NCI-H2227 (cell line): ENCODE results near the gene MGAT4C.

ENCODE experiments used
- DNase-seq: peaks from one replicate; lab custom pipeline; 2025; ENCODE audit not compliant: unreplicated experiment; lab: John Stamatoyannopoulos, UW

Gene MGAT4C

DNA sequence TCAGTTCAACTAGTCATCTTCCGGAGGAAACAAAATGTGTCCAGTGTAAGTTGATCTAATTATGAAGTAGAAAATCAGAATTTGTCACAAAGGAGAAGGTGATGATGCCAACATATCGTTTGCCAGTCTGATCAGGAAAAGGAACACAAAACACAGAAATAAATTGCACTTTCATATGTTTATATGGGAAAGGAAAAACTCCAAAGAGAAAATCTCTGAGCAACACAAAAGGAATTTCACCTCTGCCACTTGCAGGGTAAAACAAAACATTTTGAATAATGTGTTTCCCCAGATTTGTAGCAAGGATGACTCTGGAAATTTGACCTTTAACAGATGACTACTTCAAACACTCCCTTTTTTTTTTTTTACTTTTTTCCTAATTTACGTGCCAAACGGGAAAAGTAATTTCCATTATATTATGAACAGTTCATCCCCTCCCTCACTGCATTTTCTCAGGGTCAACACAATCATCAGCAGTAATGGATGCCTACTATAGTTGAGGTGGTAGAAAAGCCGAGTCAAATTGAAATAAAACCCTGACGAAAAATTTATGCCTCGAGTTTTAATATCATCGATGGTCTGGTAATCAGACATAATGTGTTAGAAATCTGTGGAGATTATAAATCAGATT, 25.6 kb downstream of the MGAT4C start:
- DNase-seq: no peak

DNA sequence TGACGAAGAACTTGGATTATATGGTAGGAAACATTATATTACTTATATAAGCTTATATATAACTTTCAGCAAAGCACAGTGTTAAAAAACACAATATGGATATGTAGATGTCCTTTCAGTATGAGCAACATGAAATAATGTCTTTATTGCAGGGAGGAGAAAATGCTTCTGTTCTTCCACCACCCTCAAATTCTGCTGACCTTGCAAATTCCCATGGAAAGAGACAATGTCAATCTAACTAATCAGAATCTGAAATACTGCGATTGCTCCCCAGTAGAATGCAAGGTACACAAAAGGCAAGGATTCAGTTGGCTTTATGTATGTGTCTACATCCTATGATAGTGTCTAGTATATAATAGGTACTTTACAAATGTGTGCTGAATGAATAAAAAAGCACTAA, 26.4 kb downstream of the MGAT4C start:
- no peak for DNase-seq

DNA sequence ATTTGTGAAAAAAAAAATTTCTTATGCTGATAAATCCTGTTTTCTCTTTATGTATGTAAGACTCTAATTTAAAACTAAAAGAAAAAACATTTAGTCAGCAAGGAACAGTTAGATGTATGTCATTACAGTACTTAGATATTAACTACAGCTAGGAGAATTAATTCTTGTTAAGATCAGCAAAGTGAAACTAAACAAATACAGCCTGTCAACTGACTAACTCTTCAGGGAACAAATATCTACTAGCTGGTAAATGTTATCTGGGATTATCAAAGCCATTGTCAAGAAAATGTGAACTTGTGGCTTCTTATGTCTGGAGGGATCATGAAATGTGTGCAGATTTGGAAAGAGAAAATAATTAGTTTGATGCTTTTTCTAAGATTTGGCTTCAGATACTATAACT, 27.5 kb downstream of the MGAT4C start:
- no peak for DNase-seq

DNA sequence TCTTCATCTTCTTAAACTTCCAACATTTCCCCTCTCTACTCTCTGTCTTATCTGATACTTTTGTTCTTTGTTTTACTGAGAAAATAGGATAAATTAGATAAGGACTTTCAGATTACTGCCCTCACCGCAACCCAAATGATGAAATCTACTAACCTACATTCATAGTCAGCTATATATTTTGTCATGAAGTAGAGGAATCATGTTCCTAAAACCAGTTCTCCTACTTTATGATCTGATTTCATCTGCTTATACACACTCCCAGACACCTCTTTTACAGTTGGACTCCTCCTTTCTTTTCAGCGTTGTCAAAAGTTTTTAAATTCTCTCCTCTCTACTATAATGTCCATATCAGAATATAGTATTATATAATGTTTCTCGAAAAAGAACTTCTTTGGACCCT, 29.7 kb downstream of the MGAT4C start:
- DNase-seq: no peak

DNA sequence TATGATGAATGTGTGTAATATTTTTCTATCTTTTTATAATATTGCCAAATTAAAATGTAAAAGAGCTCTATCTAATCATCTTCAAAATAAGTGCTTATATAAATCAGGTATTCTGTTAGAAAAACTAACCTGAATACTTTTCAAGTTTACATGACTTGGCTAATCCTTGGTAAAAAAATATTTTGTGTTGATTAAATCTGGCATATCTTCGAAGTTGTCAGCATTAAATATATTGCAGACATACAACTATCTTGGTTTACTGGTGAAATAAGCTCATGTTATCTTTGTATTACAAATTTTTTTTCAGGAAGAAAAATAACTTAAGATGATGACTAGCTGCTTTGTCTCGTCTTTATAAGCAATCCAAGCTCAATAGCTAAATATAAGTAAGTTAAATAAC, 39.6 kb downstream of the MGAT4C start:
- no peak for DNase-seq

DNA sequence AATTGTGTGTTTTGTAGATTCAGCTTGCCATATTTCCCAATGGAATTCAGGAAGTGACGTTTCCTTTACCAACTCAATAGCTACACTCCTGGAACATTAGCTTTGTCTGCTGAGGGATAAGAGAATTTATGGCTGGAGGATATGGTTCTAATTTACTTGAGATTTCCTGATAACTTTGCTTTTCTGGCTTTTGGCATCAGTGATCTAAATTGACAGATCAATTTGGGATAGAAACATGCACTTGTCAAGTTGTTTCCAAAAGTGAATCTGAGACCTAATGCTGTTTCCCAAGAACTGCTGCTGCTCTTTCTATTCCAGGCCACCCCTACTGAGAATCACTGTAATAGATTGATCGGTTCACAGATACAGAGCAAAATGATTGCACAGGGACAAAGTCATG, 43.2 kb downstream of the MGAT4C start:
- no peak for DNase-seq

GRCh38 chr12:86198696-86199444, 57.3 kb downstream of the MGAT4C start:
- no peak for DNase-seq

GRCh38 chr12:86196465-86196864, 59.7 kb downstream of the MGAT4C start:
- no peak for DNase-seq

GRCh38 chr12:86194721-86195120, 61.5 kb downstream of the MGAT4C start:
- DNase-seq: no peak

DNA sequence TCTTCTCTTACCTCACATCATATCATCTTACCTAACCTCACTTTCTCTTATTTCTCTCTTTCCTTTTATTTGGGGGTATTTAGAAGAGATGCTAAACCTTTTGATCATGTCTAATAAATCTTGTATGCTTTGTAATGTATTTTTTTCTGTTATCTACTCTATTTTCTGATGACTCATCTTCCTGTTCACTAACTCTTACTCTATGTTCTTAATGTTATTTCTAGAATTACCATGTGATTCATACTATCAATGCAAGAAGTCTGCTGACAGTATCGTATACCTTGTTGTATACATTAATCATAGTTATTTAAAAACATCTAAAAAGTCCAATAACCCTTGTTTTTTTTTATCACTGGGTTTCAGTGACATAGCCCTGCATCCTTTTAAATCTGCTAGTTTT, 62.3 kb downstream of the MGAT4C start:
- DNase-seq: no peak

DNA sequence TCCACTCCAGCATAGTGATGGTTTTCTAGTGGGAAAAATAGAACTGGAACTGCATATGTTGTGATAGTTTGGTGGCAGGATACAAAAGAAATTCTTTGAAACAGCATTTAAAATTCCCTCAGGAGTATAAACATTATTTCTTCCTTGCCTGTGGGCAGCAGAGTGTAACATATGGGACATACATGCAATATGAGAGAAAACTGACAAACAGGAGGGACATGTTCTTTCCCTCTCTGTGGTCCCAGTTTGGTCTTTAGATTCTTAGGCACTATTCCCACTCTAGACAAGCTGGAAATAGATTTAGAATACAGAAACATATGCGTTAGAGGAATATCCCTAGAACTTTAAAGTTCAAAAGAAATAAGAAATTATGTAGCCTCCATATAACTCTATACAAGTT, 68.0 kb downstream of the MGAT4C start:
- no peak for DNase-seq

DNA sequence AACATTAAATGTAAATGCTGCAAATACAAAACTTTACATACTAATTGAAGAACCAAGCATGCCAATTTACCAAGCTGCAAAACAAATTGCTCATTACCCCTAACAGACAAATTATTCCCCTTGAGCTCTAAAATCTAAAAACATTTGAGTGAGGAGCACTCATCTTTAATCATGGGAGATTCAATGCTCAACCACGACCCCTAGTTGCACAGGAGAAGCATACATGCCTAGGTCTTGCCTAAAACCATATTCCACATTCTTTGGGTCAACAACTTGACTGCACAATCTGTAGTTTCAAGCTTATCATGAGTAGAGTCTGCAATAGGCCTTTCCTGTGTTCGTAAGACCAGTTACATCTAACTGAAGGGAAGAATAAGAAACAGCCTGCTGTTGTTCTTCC, 69.7 kb downstream of the MGAT4C start:
- no peak for DNase-seq

DNA sequence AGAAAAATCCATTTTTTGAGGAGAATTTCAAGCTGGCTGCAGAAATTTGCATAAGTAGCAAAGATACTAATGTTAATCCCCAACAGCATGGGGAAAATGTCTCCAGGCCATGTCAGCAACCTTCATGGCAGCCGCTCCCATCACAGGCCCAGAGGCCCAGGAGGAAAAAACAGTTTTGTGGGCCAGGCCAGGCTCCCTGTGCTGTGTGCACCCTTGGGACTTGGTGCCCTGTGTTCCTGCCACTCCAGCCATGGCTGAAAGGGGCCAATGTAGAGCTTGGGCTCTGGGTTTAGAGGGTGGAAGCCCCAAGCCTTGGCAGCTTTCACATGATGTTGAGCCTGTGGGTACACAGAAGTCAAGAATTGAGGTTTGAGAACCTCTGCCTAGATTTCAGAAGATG, 76.3 kb downstream of the MGAT4C start:
- DNase-seq: no peak

- DNase-seq: no peak
These were observed 82.0 kb downstream of the MGAT4C start for GRCh38 chr12:86174188-86174587.

- no peak for DNase-seq
These were observed 83.2 kb downstream of the MGAT4C start for GRCh38 chr12:86172913-86173443.

DNA sequence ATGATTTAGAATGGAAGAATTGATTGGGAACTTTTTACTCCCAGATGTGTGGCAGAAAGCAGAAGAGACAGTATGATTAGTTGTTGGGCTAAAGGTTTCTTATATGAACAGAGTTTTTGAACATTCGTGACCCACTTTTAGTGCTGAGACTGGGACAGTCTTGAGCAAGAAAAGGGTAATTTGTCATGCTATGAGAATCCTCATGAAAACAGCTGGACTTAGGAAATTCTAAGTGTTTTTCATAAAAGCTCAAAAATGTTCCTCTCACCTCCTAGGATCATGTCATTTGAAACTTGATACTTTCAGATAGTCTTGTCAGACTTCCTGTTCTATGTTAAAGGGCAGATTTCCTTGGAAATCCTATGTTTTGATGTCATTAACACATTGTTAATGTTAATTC, 86.1 kb downstream of the MGAT4C start:
- no peak for DNase-seq

GRCh38 chr12:86158956-86159355, 97.2 kb downstream of the MGAT4C start:
- no peak for DNase-seq

GRCh38 chr12:86154620-86155019, 101.6 kb downstream of the MGAT4C start:
- DNase-seq: no peak

DNA sequence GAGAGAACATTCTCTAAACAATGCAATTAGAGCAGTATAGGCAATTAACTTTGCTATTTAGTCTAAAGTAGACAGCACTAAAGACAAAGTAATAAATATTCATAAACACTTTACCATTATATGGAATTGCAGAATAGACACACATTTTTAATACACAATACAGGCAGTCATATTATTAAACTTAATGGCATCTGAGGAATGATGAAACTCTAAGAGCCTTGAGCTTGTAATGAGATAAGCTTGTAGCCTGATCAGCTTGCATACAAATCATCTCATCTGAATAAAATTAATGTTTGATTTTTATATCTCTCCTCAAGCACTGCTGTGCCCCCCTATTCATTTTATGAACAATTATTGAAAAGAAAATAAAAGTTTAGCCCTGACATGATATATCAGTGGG, 107.6 kb downstream of the MGAT4C start:
- no peak for DNase-seq

DNA sequence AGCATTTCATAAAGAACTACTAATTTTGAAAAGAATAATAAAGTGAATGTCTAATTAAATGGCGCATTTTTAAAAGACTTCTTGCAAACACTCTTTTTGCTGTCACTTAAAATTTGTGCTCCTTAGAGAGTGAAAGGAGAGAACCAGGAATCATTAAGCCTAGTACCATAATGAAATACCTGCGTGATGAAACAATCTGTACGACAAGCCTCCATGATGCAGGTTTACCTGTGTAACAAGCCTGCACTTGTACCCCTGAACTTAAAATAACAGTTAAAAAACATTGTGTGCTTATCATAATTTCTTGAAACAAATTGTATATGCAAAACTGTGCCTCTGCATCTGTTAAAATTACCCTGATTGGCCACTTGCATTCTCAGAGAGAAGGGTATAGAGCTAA, 108.1 kb downstream of the MGAT4C start:
- DNase-seq: no peak

GRCh38 chr12:86145156-86145555, 111.0 kb downstream of the MGAT4C start:
- DNase-seq: no peak

DNA sequence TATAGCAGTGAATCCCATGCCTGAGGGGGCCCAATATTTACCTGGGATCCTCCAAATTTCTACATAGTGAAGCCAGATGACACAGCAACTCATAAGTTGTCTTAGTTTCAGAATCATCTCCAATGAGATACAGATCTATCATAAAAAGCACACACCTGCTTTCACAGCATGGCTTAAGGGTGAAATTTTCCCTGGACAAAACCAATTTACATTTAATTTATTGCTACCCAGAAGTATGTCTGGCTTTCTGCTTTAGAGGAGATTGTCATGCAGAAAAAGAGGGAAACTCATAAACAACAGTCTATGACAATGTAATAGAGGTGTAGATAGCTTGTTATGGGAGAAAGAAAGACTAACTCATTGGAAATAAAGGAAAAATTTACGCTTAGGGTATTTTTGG, 113.0 kb downstream of the MGAT4C start:
- no peak for DNase-seq

- DNase-seq: no peak
These were observed 116.5 kb downstream of the MGAT4C start for GRCh38 chr12:86139671-86140070.
